Hepatocyte (in vitro differentiated cells): Measurements from ENCODE around the gene MDP1. TPM values are rescaled to one million over a fixed set of nuclear protein-coding genes. Genes with fewer than 3 reads are reported as not detected.

ENCODE experiments used
- DNase-seq: peaks from one replicate; pipeline ENCODE4 v3.0.0-alpha.2; 2016; ENCODE audit warnings: low spot score
- H2AFZ ChIP-seq: fragments of 200-600 bp; sonication (generic); 2 replicates; pipeline ENCODE4 v1.6.0; 2016; ENCODE audit warnings: antibody characterized with exemption, mild to moderate bottlenecking
- H3K27ac ChIP-seq: fragments of 200-600 bp; sonication (generic); 2 replicates; pipeline ENCODE4 v1.5.1; 2016; ENCODE audit warnings: mild to moderate bottlenecking
- H3K27me3 ChIP-seq: fragments of 200-600 bp; sonication (generic); 2 replicates; pipeline ENCODE4 v1.6.1; 2016
- H3K36me3 ChIP-seq: fragments of 200-600 bp; sonication (generic); replicated peaks from 2 replicates; pipeline ENCODE4 v1.5.1; 2016; ENCODE audit warnings: low read depth; ENCODE audit not compliant: insufficient read depth
- H3K4me1 ChIP-seq: fragments of 200-600 bp; sonication (generic); 2 replicates; pipeline ENCODE4 v1.5.1; 2016; ENCODE audit warnings: mild to moderate bottlenecking, moderate library complexity; ENCODE audit not compliant: insufficient read depth
- H3K4me2 ChIP-seq: fragments of 200-600 bp; sonication (generic); 2 replicates; pipeline ENCODE4 v1.6.0; 2016
- H3K4me3 ChIP-seq: fragments of 200-600 bp; sonication (generic); 2 replicates; pipeline ENCODE4 v1.5.1; 2016; ENCODE audit warnings: mild to moderate bottlenecking
- H3K79me2 ChIP-seq: fragments of 200-600 bp; sonication (generic); 2 replicates; pipeline ENCODE4 v1.6.0; 2017; ENCODE audit warnings: mild to moderate bottlenecking
- H3K9me2 ChIP-seq: fragments of 200-600 bp; sonication (generic); replicated peaks from 2 replicates; pipeline ENCODE4 v1.6.0; 2017; ENCODE audit warnings: mild to moderate bottlenecking; ENCODE audit not compliant: insufficient read depth
- H3K9me3 ChIP-seq: fragments of 200-600 bp; sonication (generic); 2 replicates; pipeline ENCODE4 v1.5.1; 2016; ENCODE audit warnings: low read depth, mild to moderate bottlenecking
- H4K20me1 ChIP-seq: fragments of 200-600 bp; sonication (generic); 2 replicates; pipeline ENCODE4 v1.6.0; 2016; ENCODE audit warnings: mild to moderate bottlenecking; ENCODE audit not compliant: insufficient read depth, poor library complexity, severe bottlenecking
- EZH2 ChIP-seq: fragments of 200-600 bp; sonication (generic); IDR thresholded peaks from 2 replicates; pipeline ENCODE4 v1.6.1; 2016; ENCODE audit warnings: antibody characterized with exemption, mild to moderate bottlenecking, borderline replicate concordance
- EZH2phosphoT487 ChIP-seq: fragments of 200-600 bp; sonication (generic); IDR thresholded peaks from one replicate; pipeline ENCODE4 v1.6.1; 2018; ENCODE audit warnings: antibody characterized with exemption, mild to moderate bottlenecking, low read depth, moderate library complexity; ENCODE audit not compliant: unreplicated experiment, severe bottlenecking
- WGBS: methylation state at CpG from one replicate; pipeline ENCODE4 v1.1.6; 2016; ENCODE audit warnings: low lambda C conversion rate; ENCODE audit errors: missing lambda C conversion rate; 5-methylcytosine and 5-hydroxymethylcytosine counted together
- polyA plus RNA-seq: library from polyadenylated mRNA; unstranded; fragments of >200 nt; fragmentation: Nextera tagmentation; extraction: Ambion mirVana; gene quantifications from 2 replicates; pipeline ENCODE4 v1.2.1, GENCODE V29; 2016
- total RNA-seq: library from RNA; depleted of rRNA; stranded (reverse); fragments of >200 nt; gene quantifications from 2 replicates; pipeline ENCODE4 v1.2.3, GENCODE V29; 2014
- TF ChIP-seq, protein P1 (sequence below): fragments of 200-600 bp; sonication (generic); IDR thresholded peaks from 2 replicates; pipeline ENCODE4 v1.5.1; 2016; ENCODE audit warnings: antibody characterized with exemption, mild to moderate bottlenecking; ENCODE audit not compliant: poor library complexity

Gene MDP1
- total and polyA plus RNA-seq, 2 experiments from 2014 or later: 8.0 to 16.1 TPM

DNA sequence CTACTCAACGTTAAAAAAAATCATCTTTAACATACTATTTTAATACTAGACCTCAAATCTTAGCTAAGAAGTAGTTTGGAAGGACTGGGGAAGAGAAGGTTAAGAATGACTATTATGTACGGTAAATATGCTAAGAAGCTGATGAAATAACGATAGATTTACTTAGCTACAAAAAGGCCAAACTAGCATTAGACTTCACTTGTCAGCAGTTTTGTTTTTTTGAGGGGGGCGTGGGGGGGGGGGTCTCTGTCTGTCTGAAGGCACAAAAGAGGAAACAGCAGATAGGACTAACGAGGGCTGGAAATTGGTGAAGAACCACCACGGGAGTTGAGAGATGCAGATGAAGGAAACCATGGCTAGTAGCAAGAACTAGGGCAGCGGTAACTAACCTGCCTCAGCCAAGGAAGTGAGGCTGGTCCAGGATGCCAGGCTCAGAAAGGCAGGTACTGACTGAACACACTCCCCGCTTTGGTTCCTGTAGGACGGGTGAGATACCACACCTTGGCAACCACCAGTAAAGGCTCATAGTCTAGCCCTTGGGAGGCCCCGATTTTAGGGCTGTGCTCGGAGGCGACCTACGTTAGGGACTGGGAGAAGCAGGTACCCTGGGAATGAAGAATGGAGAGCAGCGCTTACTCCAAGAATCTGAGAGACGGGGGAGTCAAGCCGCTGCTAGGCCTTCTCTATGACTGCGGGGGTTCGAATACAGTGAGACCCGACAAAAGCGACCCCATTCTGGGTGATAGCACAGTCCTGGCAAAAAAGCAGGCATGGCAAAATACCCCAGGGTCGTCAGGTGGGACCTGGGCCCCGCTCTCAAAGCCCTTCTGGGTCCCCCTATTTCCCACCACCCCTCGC is 15.6 kb upstream of the MDP1 start:
- peaks cover 81% of the 10 kb centered on the region for H3K79me2 ChIP-seq
- H3K27me3 ChIP-seq: no peaks in the 10 kb centered on the region
- H2AFZ ChIP-seq: peak overlapping the region; percentile 98
- H3K4me2 ChIP-seq: peak overlapping the region; percentile 87
- peak overlapping the region; percentile 96 for H3K27ac ChIP-seq
- TF ChIP-seq EZH2 (no peak), EZH2phosphoT487 (no peak)
- TF ChIP-seq, protein P1, sequence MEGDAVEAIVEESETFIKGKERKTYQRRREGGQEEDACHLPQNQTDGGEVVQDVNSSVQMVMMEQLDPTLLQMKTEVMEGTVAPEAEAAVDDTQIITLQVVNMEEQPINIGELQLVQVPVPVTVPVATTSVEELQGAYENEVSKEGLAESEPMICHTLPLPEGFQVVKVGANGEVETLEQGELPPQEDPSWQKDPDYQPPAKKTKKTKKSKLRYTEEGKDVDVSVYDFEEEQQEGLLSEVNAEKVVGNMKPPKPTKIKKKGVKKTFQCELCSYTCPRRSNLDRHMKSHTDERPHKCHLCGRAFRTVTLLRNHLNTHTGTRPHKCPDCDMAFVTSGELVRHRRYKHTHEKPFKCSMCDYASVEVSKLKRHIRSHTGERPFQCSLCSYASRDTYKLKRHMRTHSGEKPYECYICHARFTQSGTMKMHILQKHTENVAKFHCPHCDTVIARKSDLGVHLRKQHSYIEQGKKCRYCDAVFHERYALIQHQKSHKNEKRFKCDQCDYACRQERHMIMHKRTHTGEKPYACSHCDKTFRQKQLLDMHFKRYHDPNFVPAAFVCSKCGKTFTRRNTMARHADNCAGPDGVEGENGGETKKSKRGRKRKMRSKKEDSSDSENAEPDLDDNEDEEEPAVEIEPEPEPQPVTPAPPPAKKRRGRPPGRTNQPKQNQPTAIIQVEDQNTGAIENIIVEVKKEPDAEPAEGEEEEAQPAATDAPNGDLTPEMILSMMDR: no peak
- no peaks in the 10 kb centered on the region for H3K9me2 ChIP-seq
- WGBS: 15% methylated on average over 23 of the region's 23 CpGs
- no peaks in the 10 kb centered on the region for H4K20me1 ChIP-seq
- DNase-seq: no peak
- H3K4me3 ChIP-seq: peak overlapping the region; percentile 96
- no peaks in the 10 kb centered on the region for H3K36me3 ChIP-seq
- no peaks in the 10 kb centered on the region for H3K9me3 ChIP-seq
- H3K4me1 ChIP-seq: peaks cover 20% of the 10 kb centered on the region

DNA sequence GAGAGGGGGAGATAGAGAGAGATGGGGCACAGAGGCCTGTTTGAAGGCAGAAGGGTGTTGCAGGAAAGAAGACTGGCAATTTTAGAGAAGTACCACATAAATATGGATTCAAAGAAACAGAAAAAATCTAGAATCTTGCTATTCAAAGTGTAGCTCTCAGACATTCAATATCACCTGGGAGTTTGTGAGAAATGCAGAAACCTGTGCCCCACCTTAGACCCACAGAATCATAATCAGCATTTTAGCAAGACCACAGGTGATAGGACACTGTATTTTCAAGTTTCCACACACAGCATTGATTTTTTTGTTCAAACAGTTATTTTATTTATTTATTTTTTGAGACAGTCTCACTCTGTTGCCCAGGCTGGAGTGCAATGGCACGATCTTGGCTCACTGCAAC is 13.0 kb upstream of the MDP1 start:
- Histone ChIP-seq H3K27me3 (no peaks in the 10 kb centered on the region), H4K20me1 (no peaks in the 10 kb centered on the region), H2AFZ (no peak overlapping the region), H3K27ac (no peak overlapping the region), H3K4me3 (no peak overlapping the region), H3K36me3 (no peaks in the 10 kb centered on the region), H3K9me3 (no peaks in the 10 kb centered on the region), H3K79me2 (peaks cover 86% of the 10 kb centered on the region), H3K4me1 (peaks cover 15% of the 10 kb centered on the region), H3K9me2 (no peaks in the 10 kb centered on the region), H3K4me2 (no peak overlapping the region)
- 100% methylated on average over 1 of the region's 1 CpG for WGBS
- TF ChIP-seq EZH2: no peak
- TF ChIP-seq, protein P1: no peak
- no peak for DNase-seq

DNA sequence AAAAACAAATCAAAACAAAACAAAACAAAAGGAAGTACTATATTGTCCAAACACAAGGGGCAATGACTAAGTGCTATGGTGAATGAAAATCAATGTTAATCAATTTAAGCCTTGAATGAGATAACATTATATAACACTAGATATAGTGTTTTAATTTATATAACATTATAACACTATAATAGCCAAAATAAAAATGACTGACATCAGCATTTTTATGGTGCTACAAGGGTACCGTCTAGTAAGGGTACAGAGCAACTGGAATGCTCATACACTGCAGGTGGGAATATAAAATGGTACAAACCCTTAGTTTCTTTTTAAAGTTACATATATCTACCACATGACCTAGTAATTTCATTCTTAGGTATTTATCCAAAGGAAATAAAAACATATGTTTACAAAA is 10.6 kb upstream of the MDP1 start:
- peaks cover 94% of the 10 kb centered on the region for H3K79me2 ChIP-seq
- WGBS: 91% methylated on average over 1 of the region's 1 CpG
- TF ChIP-seq EZH2phosphoT487: no peak
- no peak for TF ChIP-seq EZH2
- TF ChIP-seq, protein P1: no peak

More for the DNA sequence above, 10.6 kb upstream of the MDP1 start:
- Histone ChIP-seq H3K36me3 (no peaks in the 10 kb centered on the region), H3K9me2 (no peaks in the 10 kb centered on the region), H3K4me3 (no peak overlapping the region), H3K27me3 (no peaks in the 10 kb centered on the region), H2AFZ (no peak overlapping the region), H3K4me1 (peaks cover 7% of the 10 kb centered on the region), H4K20me1 (peaks cover 5% of the 10 kb centered on the region), H3K9me3 (no peaks in the 10 kb centered on the region), H3K4me2 (no peak overlapping the region), H3K27ac (no peak overlapping the region)
- no peak for DNase-seq
